ENCODE data around the gene RELT.

Gene RELT, protein sequence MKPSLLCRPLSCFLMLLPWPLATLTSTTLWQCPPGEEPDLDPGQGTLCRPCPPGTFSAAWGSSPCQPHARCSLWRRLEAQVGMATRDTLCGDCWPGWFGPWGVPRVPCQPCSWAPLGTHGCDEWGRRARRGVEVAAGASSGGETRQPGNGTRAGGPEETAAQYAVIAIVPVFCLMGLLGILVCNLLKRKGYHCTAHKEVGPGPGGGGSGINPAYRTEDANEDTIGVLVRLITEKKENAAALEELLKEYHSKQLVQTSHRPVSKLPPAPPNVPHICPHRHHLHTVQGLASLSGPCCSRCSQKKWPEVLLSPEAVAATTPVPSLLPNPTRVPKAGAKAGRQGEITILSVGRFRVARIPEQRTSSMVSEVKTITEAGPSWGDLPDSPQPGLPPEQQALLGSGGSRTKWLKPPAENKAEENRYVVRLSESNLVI

DNA sequence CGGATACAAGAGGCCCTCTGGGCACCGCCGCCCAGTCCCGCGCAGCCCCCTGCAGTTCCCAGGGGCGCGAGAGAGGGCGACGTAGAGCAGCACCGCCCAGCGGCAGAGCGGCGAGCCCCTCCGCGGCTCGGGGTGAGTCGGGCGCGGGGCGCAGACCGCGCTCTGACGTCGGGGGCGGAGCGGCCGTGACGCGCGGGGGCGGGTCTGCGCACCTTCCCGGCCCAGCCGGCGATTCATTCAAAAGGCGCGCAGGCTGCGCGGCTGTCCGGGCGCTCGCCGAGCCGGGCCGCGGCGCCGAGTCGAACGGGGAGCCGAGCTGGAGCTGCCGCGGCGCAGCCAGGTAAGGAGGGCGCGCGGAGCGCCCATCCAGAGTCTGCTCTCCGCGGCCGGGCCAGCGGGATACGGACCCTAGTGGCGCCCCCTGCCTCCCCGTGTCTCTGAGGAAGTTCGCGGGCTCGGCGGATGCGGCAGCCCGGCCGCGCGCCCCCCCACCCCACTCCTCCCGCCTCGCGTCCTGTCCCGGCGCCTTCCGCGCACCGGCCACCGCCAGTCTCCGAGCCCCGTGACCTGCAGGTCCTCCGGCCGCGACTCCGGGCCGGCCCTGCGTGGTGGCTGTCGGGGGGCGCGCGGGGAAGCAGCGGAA lies at the start of gene RELT:
RELT (plus strand) TSS at position 240 of the 643 bp plus-strand sequence. CDS start 12,738 bp downstream, outside the sequence.
- FAIRE-seq, result peak; percentile 97
- DNase-seq (ENCODE audit: low spot score), result peak; percentile 100

DNA sequence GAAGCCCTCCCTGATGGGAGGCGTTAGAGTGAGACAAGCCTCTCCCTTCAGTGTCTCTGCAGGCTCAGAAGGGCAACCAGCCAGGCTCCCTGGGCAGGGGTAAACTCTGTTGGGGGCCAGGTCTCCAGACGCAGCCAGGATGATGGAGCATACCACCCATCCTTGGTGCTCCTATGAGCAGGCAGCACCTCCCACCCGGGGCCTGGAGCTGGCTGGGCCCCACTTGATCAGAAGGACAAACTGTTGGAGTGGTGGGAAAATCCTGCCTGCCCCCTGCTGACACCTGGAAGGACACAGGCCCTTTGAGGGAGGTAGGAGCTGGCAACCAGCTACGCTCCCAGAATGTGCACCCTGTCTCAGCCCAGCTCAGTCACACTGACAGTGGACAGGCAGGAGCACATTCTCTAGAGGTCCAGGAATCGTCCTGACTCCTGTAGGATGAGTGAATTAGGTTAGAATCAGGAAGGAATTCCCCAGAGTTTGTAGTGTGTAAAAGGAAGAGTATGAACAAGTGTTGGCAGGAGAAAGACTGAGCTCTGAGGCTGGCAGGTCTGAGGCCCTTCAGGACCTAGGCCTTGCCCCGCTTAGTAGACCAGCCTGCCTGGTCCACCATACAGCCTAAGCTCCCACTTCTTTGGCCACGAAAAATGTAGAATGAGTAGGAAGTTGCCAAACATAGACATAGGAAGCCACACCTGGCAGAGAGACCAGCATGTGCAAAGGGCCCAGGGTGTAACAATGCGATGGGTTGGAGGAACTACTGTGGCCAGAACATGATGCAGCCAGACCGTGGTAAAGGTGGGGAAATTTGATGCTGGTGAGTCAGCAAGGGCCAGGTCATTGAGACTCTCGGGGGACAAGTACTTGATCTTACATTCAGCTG lies 49.0 kb upstream of the RELT start:
- DNase-seq (ENCODE audit: low spot score) (no peak), FAIRE-seq (no peak)

DNA sequence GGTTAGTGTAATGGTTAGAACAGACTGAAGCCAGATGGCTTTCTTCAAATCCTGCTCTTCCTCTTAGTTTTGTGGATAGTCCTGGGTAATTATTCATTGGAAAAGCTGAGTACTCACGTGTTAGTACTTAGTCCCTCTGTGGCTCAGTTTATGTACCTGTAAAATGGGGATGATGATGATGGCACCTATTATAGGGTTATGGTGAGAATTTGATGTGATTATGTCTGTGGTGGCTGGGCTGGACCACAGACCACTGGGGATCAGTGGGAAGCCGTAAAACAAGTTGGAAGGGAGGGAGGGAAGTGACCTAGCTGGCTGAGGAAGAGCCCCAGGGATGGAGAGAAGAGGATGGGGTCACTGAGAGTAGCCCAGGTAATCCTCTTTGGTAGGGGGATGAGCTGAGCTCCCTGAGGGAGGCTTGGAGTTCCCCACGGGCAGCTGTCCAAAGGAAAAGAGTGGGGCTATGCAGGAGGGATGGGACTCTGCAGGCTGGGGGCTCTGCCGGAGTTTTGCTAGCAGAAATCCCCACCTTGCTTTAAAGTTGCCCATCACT lies 48.3 kb upstream of the RELT start:
- no peak for FAIRE-seq
- DNase-seq (ENCODE audit: low spot score), result no peak

DNA sequence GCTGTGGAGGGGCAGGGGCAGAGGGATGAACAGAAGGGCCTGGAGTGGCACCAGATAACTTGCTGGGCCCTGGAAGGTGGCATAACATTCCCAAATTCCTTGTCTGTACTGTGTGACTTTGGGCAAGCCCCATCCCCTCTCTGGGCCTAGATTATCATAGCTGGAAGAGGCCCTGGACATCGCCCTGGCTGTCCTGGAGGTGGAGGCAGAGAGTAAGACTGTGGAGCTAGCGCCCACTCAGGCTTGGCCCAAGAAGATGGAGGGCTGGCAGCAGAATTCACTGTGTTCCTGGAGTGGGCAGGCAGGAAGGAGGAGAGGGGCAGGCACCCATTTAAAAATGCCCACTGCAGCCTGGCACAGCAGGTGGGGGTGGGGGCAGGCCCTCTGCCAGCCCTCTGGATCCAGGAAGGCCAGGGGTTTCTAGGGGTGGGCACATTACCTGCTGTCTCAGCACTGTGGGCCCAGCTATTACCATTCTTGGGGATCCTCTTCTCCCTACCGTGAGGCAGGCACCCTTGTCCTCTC lies 45.6 kb upstream of the RELT start:
- DNase-seq (ENCODE audit: low spot score) (no peak), FAIRE-seq (no peak)

DNA sequence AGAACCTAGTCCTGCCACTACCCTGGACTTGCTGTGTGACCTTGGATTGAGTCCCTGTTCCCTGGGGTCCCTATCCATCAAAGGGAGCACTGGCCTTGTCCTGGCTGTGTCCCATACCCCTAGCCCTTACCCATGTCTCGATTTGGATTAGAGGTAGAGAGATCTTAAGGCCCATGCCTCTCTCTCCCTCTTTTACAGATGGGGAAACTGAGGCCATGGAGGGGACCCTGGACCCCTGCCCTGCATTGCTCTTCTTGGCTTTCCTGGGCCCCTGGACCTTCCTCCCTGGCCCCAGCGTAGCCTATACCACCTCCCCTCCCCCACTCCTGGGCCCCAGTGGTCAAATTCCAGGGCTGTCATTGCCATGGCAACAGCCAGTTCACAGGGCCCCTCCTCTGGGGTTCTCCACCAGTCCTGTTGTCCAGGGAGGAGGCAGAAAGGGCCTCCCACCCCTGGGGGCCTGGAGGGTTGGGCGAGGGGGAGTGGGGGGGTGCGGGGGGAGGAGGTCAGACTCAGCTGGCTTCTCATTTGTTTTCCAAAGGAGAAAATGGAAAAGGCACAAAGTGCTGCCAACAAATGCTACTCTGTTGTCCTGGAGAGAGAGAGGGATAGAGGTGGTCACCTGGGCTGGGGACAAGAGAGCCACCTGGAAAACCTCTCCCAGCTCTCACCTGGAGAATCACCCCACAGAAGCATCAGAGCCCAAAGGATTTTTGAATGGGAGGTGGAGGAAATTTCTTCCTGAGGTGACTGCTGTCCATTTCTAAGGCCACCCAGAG lies 44.9 kb upstream of the RELT start:
- FAIRE-seq (no peak), DNase-seq (ENCODE audit: low spot score) (no peak)

DNA sequence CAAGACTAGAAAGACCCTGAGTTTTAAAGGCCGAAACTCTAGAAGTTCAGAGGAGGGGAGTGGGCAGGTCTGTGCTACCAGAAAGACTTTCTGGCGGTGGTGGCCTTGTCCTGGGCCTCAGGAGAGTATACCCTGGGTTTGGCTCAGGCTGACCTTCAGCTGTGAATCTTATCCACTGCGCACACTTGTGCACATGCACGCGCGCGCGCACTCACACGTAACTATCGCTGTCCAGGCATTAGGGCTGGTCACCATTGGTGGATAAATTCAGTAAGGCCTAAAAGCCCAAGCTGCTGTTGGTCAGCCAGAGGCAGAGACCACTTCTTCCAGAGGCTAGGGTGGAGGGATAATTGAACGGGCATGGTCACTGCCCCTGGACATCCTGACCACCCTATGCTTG lies 43.0 kb upstream of the RELT start:
- FAIRE-seq (no peak), DNase-seq (ENCODE audit: low spot score) (no peak)

DNA sequence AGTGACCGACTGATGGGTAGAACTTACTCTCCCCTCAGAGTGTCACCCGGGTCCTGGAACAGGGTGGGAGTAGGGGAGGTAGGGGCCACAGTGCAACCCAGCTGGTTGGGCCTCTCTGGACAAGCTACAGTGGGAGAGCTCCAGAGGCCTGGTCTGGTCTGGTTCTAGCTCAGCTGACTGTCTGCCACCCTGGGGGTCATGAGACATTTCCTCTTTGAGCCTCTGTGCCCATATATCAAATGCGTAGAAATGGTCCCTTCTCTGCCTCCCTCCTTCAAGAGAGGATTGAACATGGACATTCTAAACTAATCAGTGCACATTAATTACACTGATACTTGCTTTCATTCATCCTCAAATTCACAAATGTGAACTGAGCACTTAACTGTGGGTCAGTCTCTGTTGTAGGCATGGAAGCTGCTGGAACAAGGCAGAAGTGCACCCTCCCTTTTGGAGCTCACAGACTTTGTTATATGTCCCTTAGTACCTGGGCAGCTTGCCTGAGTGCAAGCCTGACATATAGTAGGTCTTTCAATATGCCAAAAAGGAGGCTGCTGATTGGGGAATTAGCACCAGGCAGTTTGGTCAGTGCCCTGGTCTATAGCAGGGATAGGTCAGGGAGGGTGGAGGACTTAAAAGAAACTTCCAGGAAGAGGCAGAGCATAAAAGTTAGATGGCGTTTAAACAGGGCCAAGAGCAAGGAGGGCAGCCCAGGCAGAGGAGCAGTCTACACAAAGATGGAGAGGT lies 42.4 kb upstream of the RELT start:
- no peak for DNase-seq (ENCODE audit: low spot score)
- no peak for FAIRE-seq

DNA sequence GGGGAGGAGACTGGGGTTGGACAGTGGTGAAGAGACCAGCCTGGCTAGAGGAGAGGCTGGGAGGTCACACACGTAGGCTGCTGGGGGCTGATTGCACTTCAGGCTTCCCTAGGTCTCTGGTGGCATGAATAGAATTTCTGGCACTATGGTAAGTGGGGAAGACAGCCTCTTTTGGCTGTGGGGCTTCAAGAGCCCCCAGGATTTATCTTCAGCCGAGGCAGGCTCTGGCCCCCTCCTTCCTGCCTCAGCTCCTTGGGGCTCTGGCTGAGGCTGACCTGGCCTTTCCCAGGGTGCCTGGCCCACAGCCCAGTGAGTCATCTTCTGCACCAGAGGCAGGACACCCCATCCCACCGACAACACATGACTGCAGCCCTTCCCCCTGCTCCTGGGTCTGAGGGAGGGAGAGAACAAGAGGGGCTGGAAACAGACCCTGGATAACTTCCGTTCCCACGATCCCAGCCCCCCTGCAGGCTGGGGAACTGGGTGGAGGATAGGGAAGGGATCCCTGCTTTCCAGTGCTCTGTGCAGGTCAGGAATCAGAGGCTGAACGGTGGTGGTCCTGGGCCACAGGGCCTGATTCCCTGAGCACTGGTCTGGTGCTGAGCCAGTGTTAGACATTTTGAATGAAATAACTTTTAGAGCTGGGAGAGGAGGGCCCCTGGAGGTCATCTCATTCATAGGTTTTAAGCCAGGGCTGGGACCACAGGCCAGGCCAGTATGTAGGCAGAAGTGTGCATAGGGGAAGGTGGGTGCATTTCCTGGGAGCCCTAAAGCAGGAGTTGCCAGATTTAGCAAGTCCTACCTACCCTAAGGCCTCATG lies 41.6 kb upstream of the RELT start:
- FAIRE-seq, result no peak
- peak; percentile 75 for DNase-seq (ENCODE audit: low spot score)

DNA sequence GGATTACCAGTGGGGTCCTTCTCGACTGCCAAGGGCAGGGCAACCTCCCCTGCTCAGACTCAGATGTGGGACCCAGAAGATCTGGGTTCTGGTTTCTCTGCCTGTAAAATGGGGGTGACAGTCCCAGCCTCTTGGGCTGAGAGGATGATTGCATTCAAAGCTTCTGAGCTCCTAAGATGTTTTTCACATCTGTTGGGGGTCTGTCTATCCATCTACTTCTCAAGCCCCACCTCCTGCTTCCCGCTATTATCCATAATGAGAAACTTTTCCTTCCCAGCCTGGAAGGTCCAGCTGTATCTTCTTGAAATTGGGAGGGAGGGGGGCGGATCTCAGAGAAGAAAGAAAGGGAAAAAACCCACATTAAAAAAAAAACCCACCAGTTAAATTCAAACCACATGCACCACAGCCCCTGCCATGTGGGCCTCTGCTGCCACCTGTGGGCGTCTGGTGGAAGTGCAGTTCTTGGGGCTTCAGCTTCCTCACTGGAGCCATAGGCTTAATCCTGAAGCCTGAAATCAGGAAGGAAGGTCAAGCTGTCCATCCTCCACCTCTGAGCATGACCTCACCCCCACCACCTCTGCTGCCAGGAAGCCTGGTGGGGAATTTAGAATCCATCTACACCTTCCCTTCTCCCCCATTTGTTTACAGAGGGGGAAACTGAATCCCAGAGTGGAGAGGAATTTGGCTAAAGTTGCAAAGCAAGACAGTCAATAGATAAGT lies 40.8 kb upstream of the RELT start:
- peak; percentile 87 for DNase-seq (ENCODE audit: low spot score)
- no peak for FAIRE-seq

DNA sequence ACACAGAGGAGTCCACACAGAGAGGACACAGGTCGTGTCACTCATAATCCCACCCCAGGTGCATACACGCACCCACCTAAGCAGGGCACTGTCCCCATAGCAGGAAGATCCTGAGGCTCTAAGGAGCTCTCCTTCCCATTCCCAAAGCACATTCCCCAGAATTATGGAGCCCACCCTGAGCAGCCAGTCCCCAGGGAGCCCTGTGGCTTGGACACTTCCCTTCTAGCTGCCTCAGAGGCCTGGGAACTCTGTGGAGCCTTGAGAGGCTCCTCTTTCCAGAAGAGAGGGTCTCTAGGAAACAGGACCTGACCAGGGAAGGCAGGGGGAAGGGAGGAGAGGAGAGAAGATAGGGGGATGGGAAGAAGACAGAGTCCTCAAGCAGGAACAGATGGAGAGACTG lies 38.4 kb upstream of the RELT start:
- FAIRE-seq (no peak), DNase-seq (ENCODE audit: low spot score) (no peak)

DNA sequence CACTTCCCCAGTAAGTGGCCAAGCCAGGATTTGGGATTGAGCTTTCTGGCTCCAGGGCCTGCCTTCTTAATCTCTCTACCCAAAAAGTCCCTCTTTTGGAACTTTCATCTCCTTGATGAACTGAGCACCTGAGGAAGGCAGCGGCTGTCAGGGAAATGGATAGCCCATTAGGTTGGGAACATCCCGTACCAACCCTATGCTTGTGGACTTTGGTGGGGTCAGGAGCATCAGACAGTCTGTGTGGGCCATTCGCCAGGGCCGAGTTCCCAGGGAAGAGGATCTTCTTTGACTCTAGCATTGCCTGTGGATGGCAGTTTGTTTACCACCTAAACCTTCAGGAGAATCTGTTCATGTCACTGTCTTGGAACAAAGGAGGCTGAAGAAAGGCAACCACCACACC lies 37.9 kb upstream of the RELT start:
- no peak for DNase-seq (ENCODE audit: low spot score)
- FAIRE-seq, result no peak

DNA sequence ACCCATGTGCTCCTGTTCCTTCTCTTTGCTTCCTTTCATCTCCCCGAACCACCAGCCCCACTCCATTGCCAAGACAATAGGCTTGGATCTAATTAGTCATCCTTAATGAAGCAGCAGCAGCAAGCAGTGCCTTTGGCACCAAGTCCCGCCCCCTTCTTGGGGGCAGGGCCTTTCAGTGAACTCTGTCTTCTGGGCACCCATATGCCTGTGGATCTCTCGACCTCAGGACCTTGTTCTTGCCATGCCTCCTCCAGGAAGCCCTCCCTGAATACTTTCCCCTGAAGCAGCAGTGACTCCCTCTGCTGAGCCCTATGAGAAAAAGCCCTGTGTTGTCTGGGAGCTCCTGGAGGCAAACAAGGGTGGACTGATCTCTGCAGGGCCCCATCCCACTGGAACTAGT lies 36.0 kb upstream of the RELT start:
- FAIRE-seq, result peak; percentile 40
- DNase-seq (ENCODE audit: low spot score), result no peak

DNA sequence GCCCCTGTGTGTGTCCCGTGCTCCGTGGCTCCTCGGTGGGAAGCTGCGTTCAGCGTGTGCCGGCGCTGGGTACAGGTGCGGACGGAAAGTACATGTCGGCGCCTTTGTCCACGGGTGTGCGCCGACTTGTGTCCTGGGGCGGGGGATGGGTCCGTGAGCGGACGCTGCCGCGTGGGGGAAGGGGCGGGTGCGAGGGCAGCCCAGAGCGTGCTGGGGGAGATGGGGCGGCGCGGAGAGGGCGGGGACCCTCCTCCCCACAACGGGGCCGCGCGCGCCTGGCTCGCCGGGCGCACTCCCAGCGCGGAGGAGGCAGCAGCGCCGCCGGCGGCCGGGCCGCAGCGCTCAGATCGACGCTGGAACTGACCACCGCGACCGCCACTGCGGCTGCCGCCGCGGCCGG lies 33.6 kb upstream of the RELT start:
- FAIRE-seq (no peak), DNase-seq (ENCODE audit: low spot score) (no peak)

DNA sequence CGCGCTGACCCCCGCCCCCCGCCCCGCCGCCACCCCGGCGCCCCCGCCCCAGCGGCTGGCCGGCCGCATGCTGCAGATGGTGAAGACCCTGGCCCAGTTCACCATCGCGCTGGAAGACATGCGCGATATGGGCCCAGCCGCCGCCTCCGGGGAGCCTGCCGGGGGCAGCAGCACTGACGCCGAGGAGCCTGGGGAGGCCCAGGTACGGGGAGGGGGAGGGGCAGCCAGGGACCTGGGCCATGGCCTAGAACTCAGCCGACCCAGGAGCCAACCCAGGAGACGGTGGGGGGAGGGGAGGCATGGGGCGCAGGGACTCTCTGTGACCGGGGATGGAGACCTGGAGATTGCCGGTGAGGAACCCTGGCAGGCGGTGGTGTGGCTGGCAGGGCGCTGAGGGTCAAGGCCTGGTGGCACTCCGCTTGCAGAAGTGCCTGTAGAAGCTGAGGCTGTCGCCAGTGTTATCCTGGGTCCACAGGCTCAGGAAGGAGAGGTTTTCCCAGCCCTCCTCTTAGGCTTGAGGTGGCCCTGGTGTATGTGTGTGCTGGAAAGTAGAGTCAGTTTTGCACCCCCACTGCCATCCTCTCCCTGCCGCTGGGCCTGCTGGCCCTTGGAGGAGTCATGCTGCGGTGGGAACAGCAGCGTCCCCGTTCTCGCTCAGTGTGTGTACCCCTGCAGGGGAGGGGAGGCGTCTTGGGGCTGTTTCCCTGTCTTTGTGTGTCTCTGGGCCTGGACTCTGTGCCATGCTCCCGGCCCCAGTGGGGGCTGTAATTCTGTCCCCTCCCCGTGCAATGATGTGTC lies 32.9 kb upstream of the RELT start:
- DNase-seq (ENCODE audit: low spot score) (no peak), FAIRE-seq (no peak)

DNA sequence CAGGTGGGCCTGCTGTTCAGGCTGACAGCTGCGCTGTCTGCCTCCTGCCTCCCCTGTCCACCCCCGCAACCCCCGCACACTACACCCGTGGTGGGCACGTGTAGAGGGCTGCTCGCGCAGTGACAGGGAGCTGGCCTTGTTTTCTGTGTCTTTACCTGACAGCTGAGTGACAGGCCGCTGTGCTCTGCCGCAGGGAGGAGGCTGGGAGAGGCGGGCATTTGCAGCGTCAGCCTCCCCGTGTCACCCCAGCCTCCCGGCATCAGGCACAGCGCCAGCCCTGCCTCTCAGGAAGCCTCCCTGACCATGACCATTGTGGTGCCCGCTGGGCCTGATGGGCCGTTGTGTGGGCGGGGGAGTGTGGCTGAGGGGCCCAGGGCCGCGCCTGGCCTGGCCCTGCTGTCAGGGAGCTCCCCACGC lies 32.0 kb upstream of the RELT start:
- FAIRE-seq, result no peak
- DNase-seq (ENCODE audit: low spot score), result no peak

DNA sequence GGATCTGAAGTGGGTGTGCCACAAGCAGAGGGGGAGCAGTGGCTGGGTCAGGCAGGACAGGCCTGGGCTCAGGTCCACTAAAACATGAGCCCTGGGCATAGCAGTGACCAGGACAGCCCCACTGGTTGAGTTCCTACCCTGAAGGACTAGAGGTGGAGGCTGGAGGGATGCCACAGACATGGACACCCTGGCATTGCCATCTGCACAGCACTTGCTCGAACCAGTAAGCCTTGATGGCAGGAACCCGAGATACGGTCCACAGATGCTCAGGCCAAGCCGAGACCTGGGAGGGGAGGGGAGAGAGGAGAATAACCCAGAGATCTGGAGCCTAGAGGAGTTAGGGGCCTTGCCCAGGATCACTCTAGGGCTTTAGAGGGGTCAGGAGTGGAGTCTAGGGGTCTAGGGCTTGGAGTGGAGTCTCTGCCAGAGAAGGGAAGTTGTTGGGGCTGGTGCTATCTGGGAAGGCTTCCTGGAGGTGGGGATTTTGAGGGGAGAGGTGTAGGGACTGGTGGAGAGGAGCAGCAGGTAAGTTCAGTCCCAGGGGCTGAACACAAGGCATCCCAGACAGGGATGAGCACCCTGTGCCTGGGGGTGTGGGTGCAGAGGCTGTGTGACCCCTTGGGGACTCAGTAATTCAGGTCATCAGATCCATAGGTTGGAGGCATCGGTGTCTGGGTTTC lies 30.6 kb upstream of the RELT start:
- no peak for DNase-seq (ENCODE audit: low spot score)
- FAIRE-seq, result no peak
